Stimulated activated CD4-positive, alpha-beta T cell treated with anti-CD3 and anti-CD28 coated beads, TNF-alpha, amount 100 ng/mL, for 24 hours (primary cell): ENCODE results near the gene BCAS3.
"Not testable (repeated sequence)": the region's sequence is repeated elsewhere in the genome, so short reads cannot be mapped to it uniquely, and the experiment has no call there.

Experiments
- DNase-seq, 3 experiments: peaks; one replicate each; pipeline ENCODE4 v3.0.0-alpha.2; 2020; ENCODE audit warnings: low read depth in 3 of 3

Gene BCAS3

GRCh38 chr17:61338000-61338798 lies 660.5 kb downstream of the BCAS3 start:
- no peak for DNase-seq

GRCh38 chr17:61338874-61339478 lies 661.3 kb downstream of the BCAS3 start:
- DNase-seq = no peak

- no peak for DNase-seq
Observed at GRCh38 chr17:61340431-61341209, 663.0 kb downstream of the BCAS3 start.

- DNase-seq = no peak
Observed at GRCh38 chr17:61343576-61343975, 665.9 kb downstream of the BCAS3 start.

GRCh38 chr17:61345061-61345460 lies 667.4 kb downstream of the BCAS3 start:
- DNase-seq = no peak

- DNase-seq = no peak
Observed at GRCh38 chr17:61345825-61346666, 668.4 kb downstream of the BCAS3 start.

- DNase-seq = no peak
Observed at GRCh38 chr17:61349350-61349749, 671.7 kb downstream of the BCAS3 start.

GRCh38 chr17:61351745-61352407 lies 674.2 kb downstream of the BCAS3 start:
- DNase-seq = no peak

- no peak for DNase-seq
Observed at GRCh38 chr17:61352408-61352770, 674.7 kb downstream of the BCAS3 start.

- no peak for DNase-seq
Observed at GRCh38 chr17:61352781-61353491, 675.3 kb downstream of the BCAS3 start.

- no peak for DNase-seq
Observed at GRCh38 chr17:61353615-61354014, 676.0 kb downstream of the BCAS3 start.

- DNase-seq = no peak
Observed at GRCh38 chr17:61354895-61355874, 677.5 kb downstream of the BCAS3 start.

- not testable (repeated sequence) for DNase-seq
Observed at GRCh38 chr17:61357061-61357460, 679.4 kb downstream of the BCAS3 start.

GRCh38 chr17:61359513-61359912 lies 681.9 kb downstream of the BCAS3 start:
- DNase-seq = not testable (repeated sequence)

GRCh38 chr17:61360318-61360943 lies 682.8 kb downstream of the BCAS3 start:
- DNase-seq = no peak

- no peak for DNase-seq
Observed at GRCh38 chr17:61361084-61361483, 683.4 kb downstream of the BCAS3 start.

GRCh38 chr17:61362396-61362795 lies 684.7 kb downstream of the BCAS3 start:
- no peak for DNase-seq

- no peak for DNase-seq
Observed at GRCh38 chr17:61362852-61363600, 685.4 kb downstream of the BCAS3 start.
